PC-9 (cell line): Measurements from ENCODE around the gene C2CD4C. TPM values are rescaled to one million over a fixed set of nuclear protein-coding genes. Genes with fewer than 3 reads are reported as not detected.
"Not testable (repeated sequence)": the region's sequence is repeated elsewhere in the genome, so short reads cannot be mapped to it uniquely, and the experiment has no call there.

ENCODE experiments used
- BruUV-seq: library from RNA; stranded (reverse); fragments of 400-500 nt; replicated peaks from 2 replicates; lab custom pipeline; 2021; lab: Mats Ljungman, UMichigan
- CTCF ChIA-PET: fragments of 300-600 bp; sonication (Branson Sonifier 250); formaldehyde crosslinking; loops from one replicate; lab custom pipeline; 2022; ENCODE audit warnings: antibody characterized with exemption; lab: Charles Lee
- POLR2A ChIA-PET: fragments of 300-600 bp; sonication (Branson Sonifier 250); formaldehyde crosslinking; loops from one replicate; lab custom pipeline; 2022; ENCODE audit warnings: antibody characterized with exemption; ENCODE audit not compliant: unreplicated experiment; lab: Charles Lee
- DNase-seq, 2 experiments: peaks; one replicate each; pipeline versions ENCODE4 v3.0.0 to v3.0.0-alpha.2; 2015 to 2022; ENCODE audit warnings: mixed read lengths in 1 of 2
- H2AFZ ChIP-seq: fragments of 200-600 bp; sonication (generic); 2 replicates; pipeline ENCODE4 v1.8.1; 2017; ENCODE audit warnings: antibody characterized with exemption
- H3F3A ChIP-seq: fragments of 200-600 bp; sonication (generic); 2 replicates; pipeline ENCODE4 v1.8.1; 2017; ENCODE audit warnings: antibody characterized with exemption, mild to moderate bottlenecking, low read depth; ENCODE audit not compliant: insufficient read depth
- H3K27ac ChIP-seq: fragments of 200-600 bp; sonication (generic); 2 replicates; pipeline ENCODE4 v1.6.1; 2016; ENCODE audit warnings: mixed run types
- H3K27me3 ChIP-seq: fragments of 200-600 bp; sonication (generic); 2 replicates; pipeline ENCODE4 v1.6.1; 2016; ENCODE audit warnings: low read depth, mixed run types; ENCODE audit not compliant: insufficient read depth
- H3K36me3 ChIP-seq: fragments of 200-600 bp; sonication (generic); 2 replicates; pipeline ENCODE4 v1.6.1; 2016; ENCODE audit warnings: low read depth, mixed run types
- H3K4me1 ChIP-seq: fragments of 200-600 bp; sonication (generic); replicated peaks from 2 replicates; pipeline ENCODE4 v1.6.1; 2016; ENCODE audit warnings: mixed run types; ENCODE audit not compliant: insufficient read depth
- H3K4me2 ChIP-seq: fragments of 200-600 bp; sonication (generic); 2 replicates; pipeline ENCODE4 v1.6.1; 2017; ENCODE audit warnings: mixed run types
- H3K4me3 ChIP-seq: fragments of 200-600 bp; sonication (generic); 2 replicates; pipeline ENCODE4 v1.6.1; 2016; ENCODE audit warnings: mixed run types
- H3K79me2 ChIP-seq: fragments of 200-600 bp; sonication (generic); 2 replicates; pipeline ENCODE4 v1.6.1; 2017; ENCODE audit warnings: low read depth, mixed run types
- H3K9me2 ChIP-seq: fragments of 200-600 bp; sonication (generic); 2 replicates; pipeline ENCODE4 v1.8.1; 2017; ENCODE audit warnings: mild to moderate bottlenecking; ENCODE audit not compliant: insufficient read depth
- H3K9me3 ChIP-seq: fragments of 200-600 bp; sonication (generic); 2 replicates; pipeline ENCODE4 v1.8.1; 2016; ENCODE audit warnings: low read depth; ENCODE audit not compliant: insufficient read depth
- H4K20me1 ChIP-seq: fragments of 200-600 bp; sonication (generic); 2 replicates; pipeline ENCODE4 v1.8.1; 2017; ENCODE audit not compliant: insufficient read depth
- CTCF ChIP-seq: fragments of 200-600 bp; sonication (generic); conservative IDR thresholded peaks from 2 replicates; pipeline ENCODE4 v1.6.1; 2017; ENCODE audit warnings: mixed run types, antibody characterized with exemption, mild to moderate bottlenecking, moderate library complexity
- EZH2 ChIP-seq: fragments of 200-600 bp; sonication (generic); IDR thresholded peaks from 2 replicates; pipeline ENCODE4 v1.8.0; 2017; ENCODE audit warnings: antibody characterized with exemption, low read depth
- intact Hi-C: fragments of 100-400 bp; cut with micrococcal nuclease; formaldehyde crosslinking; loops from one replicate; pipeline ENCODE4 v1.10.0; 2022; ENCODE audit not compliant: unreplicated experiment
- total RNA-seq: library from RNA; stranded (reverse); gene quantifications from 2 replicates; pipeline ENCODE4 v1.2.3, GENCODE V29; 2021

Gene C2CD4C
- total RNA-seq, 1 experiment from 2014 or later = 1.2 TPM

- H3K4me3 ChIP-seq = no peak overlapping the region
These were observed 21.2 kb downstream of the C2CD4C start for GRCh38 chr19:387777-388176.

DNA sequence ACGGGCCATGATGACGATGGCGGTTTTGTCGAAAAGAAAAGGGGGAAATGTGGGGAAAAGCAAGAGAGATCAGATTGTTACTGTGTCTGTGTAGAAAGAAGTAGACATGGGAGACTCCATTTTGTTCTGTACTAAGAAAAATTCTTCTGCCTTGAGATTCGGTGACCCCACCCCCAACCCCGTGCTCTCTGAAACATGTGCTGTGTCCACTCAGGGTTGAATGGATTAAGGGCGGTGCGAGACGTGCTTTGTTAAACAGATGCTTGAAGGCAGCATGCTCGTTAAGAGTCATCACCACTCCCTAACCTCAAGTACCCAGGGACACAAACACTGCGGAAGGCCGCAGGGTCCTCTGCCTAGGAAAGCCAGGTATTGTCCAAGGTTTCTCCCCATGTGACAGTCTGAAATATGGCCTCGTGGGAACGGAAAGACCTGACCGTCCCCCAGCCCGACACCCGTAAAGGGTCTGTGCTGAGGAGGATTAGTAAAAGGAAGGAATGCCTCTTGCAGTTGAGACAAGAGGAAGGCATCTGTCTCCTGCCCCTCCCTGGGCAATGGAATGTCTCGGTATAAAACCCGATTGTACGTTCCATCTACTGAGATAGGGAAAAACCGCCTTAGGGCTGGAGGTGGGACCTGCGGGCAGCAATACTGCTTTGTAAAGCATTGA lies 22.2 kb downstream of the C2CD4C start:
- POLR2A ChIA-PET = not testable (repeated sequence)

More at GRCh38 chr19:387777-388176, 21.2 kb downstream of the C2CD4C start:
- intact Hi-C loops = no loop called here
- Histone ChIP-seq H3K79me2 (no peaks in the 10 kb centered on the region), H3K4me1 (peaks cover 4% of the 10 kb centered on the region; the same call in 1 of the 2 replicates), H3K4me2 (no peak overlapping the region), H4K20me1 (no peaks in the 10 kb centered on the region), H2AFZ (no peak overlapping the region), H3K27ac (no peak overlapping the region), H3K27me3 (peaks cover 36% of the 10 kb centered on the region), H3K36me3 (no peaks in the 10 kb centered on the region), H3K9me2 (no peaks in the 10 kb centered on the region), H3F3A (no peaks in the 10 kb centered on the region), H3K9me3 (no peaks in the 10 kb centered on the region)
- TF ChIP-seq EZH2 = no peak
- no peak for TF ChIP-seq CTCF
- DNase-seq = no peak
- no TSS peak for BruUV-seq
- CTCF ChIA-PET = no interaction called here
- POLR2A ChIA-PET = no interaction called here

GRCh38 chr19:386189-386588 lies 22.8 kb downstream of the C2CD4C start:
- H3K27me3 ChIP-seq = peaks cover 29% of the 10 kb centered on the region
- POLR2A ChIA-PET, intact Hi-C loops, H3K79me2 ChIP-seq, H3K9me3 ChIP-seq, H3K27ac ChIP-seq, H3K4me1 ChIP-seq, DNase-seq, H3K4me2 ChIP-seq, H2AFZ ChIP-seq, CTCF ChIA-PET, H3F3A ChIP-seq, H3K36me3 ChIP-seq, H4K20me1 ChIP-seq, H3K4me3 ChIP-seq, H3K9me2 ChIP-seq, BruUV-seq: not testable (repeated sequence)

More for the DNA sequence above, 22.2 kb downstream of the C2CD4C start:
- H3K4me3 ChIP-seq, CTCF ChIA-PET, H3K9me2 ChIP-seq, H4K20me1 ChIP-seq, intact Hi-C loops, H3K4me1 ChIP-seq, H3K4me2 ChIP-seq, H3K9me3 ChIP-seq, H2AFZ ChIP-seq, H3K27ac ChIP-seq, H3K79me2 ChIP-seq, H3F3A ChIP-seq, H3K36me3 ChIP-seq: not testable (repeated sequence)
- peaks cover 35% of the 10 kb centered on the region for H3K27me3 ChIP-seq
- BruUV-seq = TSS peak; percentile 75
- DNase-seq = peak in 1 of 2 experiments; percentile 30

GRCh38 chr19:384799-385169 lies 24.2 kb downstream of the C2CD4C start:
- intact Hi-C loops = no loop called here
- H3K79me2 ChIP-seq = no peaks in the 10 kb centered on the region
- H3K9me2 ChIP-seq = no peaks in the 10 kb centered on the region
- no peaks in the 10 kb centered on the region for H3K36me3 ChIP-seq
- H3K9me3 ChIP-seq = no peaks in the 10 kb centered on the region
- no peaks in the 10 kb centered on the region for H4K20me1 ChIP-seq
- H3K4me2 ChIP-seq = no peak overlapping the region
- H3F3A ChIP-seq = no peaks in the 10 kb centered on the region
- peaks cover 6% of the 10 kb centered on the region; the same call in 1 of the 2 replicates for H3K4me1 ChIP-seq
- peaks cover 22% of the 10 kb centered on the region for H3K27me3 ChIP-seq
- TF ChIP-seq EZH2 (no peak), CTCF (no peak)
- CTCF ChIA-PET = no interaction called here
- POLR2A ChIA-PET = no interaction called here
- no peak overlapping the region for H3K4me3 ChIP-seq
- H3K27ac ChIP-seq = no peak overlapping the region
- H2AFZ ChIP-seq = no peak overlapping the region
- no peak for DNase-seq
- BruUV-seq = no TSS peak
